HepG2 (cell line): ENCODE results near the gene TSPAN13. TPM values are rescaled to one million over a fixed set of nuclear protein-coding genes. Genes with fewer than 3 reads are reported as not detected.

Source experiments
- ATAC-seq: fragments of 200-7000 bp; cut with Tn5 transposase; 3 replicates; pipeline ENCODE4 v1.9.1; 2020; ENCODE audit warnings: mild to moderate bottlenecking, moderate library complexity
- BruUV-seq: library from RNA; stranded (reverse); fragments of 400-500 nt; replicated peaks from 2 replicates; lab custom pipeline; 2021; lab: Mats Ljungman, UMichigan
- CTCF ChIA-PET: fragments of 300-600 bp; formaldehyde crosslinking; extraction: SDS; loops from one replicate; lab custom pipeline; 2021; ENCODE audit warnings: low total read pairs, inconsistent platforms, low intra/inter-chr PET ratio; lab: Yijun Ruan, JAX
- POLR2A ChIA-PET: fragments of 350-600 bp; sonication (Branson Sonifier 250); formaldehyde crosslinking; loops from one replicate; lab custom pipeline; 2020; ENCODE audit warnings: antibody characterized with exemption, inconsistent platforms; lab: Yijun Ruan, JAX
- DNase-seq: peaks from one replicate; pipeline ENCODE4 v3.0.0-alpha.2; 2015; ENCODE audit warnings: low spot score
- FAIRE-seq: peaks from 3 replicates; lab custom pipeline; 2011; peaks lifted over from hg19 to GRCh38; lab: Jason Lieb, UNC
- H2AFZ ChIP-seq: one replicate; pipeline ENCODE4 v1.6.1; 2011; ENCODE audit warnings: low read length, inconsistent platforms
- H3K27ac ChIP-seq: fragments of 300-600 bp; 3 replicates; pipeline ENCODE4 v1.8.0; 2011; ENCODE audit warnings: mixed run types, mild to moderate bottlenecking, mixed read lengths, low read length, inconsistent platforms; ENCODE audit not compliant: insufficient read depth; ENCODE audit errors: extremely low read length
- H3K27me3 ChIP-seq, 2 experiments: fragments of 200-600 bp in 1 of 2; 2 replicates in 1 of 2; 3 replicates in 1 of 2; pipeline versions ENCODE4 v1.6.0 to v1.8.0; 2011; ENCODE audit warnings: low read length in 2 of 2, mild to moderate bottlenecking in 2 of 2, moderate library complexity in 2 of 2, inconsistent platforms in 1 of 2; ENCODE audit not compliant: insufficient read depth in 2 of 2, control insufficient read depth in 1 of 2
- H3K36me3 ChIP-seq, 2 experiments: fragments of 200-600 bp in 1 of 2; replicated peaks in 1 of 2; 2 replicates in 1 of 2; 3 replicates in 1 of 2; pipeline versions ENCODE4 v1.5.1 to v1.8.0; 2011; ENCODE audit warnings: low read length in 2 of 2, inconsistent platforms in 1 of 2; ENCODE audit not compliant: insufficient read depth in 2 of 2, control insufficient read depth in 1 of 2
- H3K4me1 ChIP-seq: 2 replicates; pipeline ENCODE4 v1.5.1; 2012; ENCODE audit warnings: low read length, inconsistent platforms; ENCODE audit not compliant: insufficient read depth
- H3K4me2 ChIP-seq: 2 replicates; pipeline ENCODE4 v1.6.0; 2011; ENCODE audit warnings: low read depth, low read length, inconsistent platforms
- H3K4me3 ChIP-seq, 3 experiments: fragments of 200-600 bp in 1 of 3; sonication (generic), shearing (Covaris generic) in 1 of 3; replicated peaks in 1 of 3; 2 replicates each; pipeline ENCODE4 v1.5.1; 2011 to 2016; ENCODE audit warnings: low read length in 3 of 3, inconsistent platforms in 2 of 3, low read depth in 2 of 3, mild to moderate bottlenecking in 2 of 3, control low read depth in 1 of 3, mixed read lengths in 1 of 3; ENCODE audit not compliant: insufficient read depth in 1 of 3
- H3K79me2 ChIP-seq: one replicate; pipeline ENCODE4 v1.6.1; 2011; ENCODE audit warnings: low read length, inconsistent platforms; ENCODE audit not compliant: insufficient read depth
- H3K9ac ChIP-seq: 2 replicates; pipeline ENCODE4 v1.6.0; 2011; ENCODE audit warnings: mild to moderate bottlenecking, low read depth, low read length, inconsistent platforms; ENCODE audit not compliant: insufficient read depth
- H3K9me3 ChIP-seq: 2 replicates; pipeline ENCODE4 v1.5.1; 2012; ENCODE audit warnings: mild to moderate bottlenecking, low read length
- H4K20me1 ChIP-seq: 2 replicates; pipeline ENCODE4 v1.6.0; 2011; ENCODE audit warnings: inconsistent platforms, mild to moderate bottlenecking, low read length, moderate library complexity; ENCODE audit not compliant: insufficient read depth
- BATF2 ChIP-seq: sonication (generic); formaldehyde crosslinking; IDR thresholded peaks from 2 replicates; pipeline ENCODE4 v1.8.0; 2022; ENCODE audit warnings: mild to moderate bottlenecking, missing genetic modification reagents, moderate library complexity
- ELF3 ChIP-seq: IDR thresholded peaks from 2 replicates; pipeline ENCODE4 v1.6.1; 2016; ENCODE audit warnings: missing genetic modification reagents, missing compliant biosample characterization
- HCFC1 ChIP-seq: fragments of 150-350 bp; IDR thresholded peaks from 2 replicates; pipeline ENCODE4 v1.6.1; 2014; ENCODE audit warnings: low read depth, low read length
- HNF1A ChIP-seq, 2 experiments: sonication (generic) in 1 of 2; formaldehyde crosslinking in 1 of 2; IDR thresholded peaks; 2 replicates each; pipeline versions ENCODE4 v1.4.0 to v1.6.1; 2016 to 2020; ENCODE audit warnings: borderline replicate concordance in 1 of 2, low read depth in 1 of 2, mild to moderate bottlenecking in 1 of 2, missing genetic modification reagents in 1 of 2
- SATB2 ChIP-seq: sonication (generic); formaldehyde crosslinking; IDR thresholded peaks from 2 replicates; pipeline ENCODE4 v1.5.0; 2020; ENCODE audit warnings: missing genetic modification reagents
- ZNF205 ChIP-seq: IDR thresholded peaks from 2 replicates; pipeline ENCODE4 v1.6.1; 2018; ENCODE audit warnings: missing biosample characterization, missing genetic modification reagents
- ZNF331 ChIP-seq: sonication (generic); formaldehyde crosslinking; IDR thresholded peaks from 2 replicates; pipeline ENCODE4 v1.4.0; 2020; ENCODE audit warnings: missing genetic modification reagents
- ZNF605 ChIP-seq: sonication (generic); formaldehyde crosslinking; IDR thresholded peaks from 2 replicates; pipeline ENCODE4 v1.8.0; 2022; ENCODE audit warnings: mild to moderate bottlenecking, missing genetic modification reagents
- ZNF646 ChIP-seq: sonication (generic); formaldehyde crosslinking; IDR thresholded peaks from 2 replicates; pipeline ENCODE4 v1.9.0; 2021; ENCODE audit warnings: mild to moderate bottlenecking, missing genetic modification reagents
- in situ Hi-C: cut with HindIII; loops from 2 replicates; pipeline ENCODE4 v1.10.0; 2017; ENCODE audit warnings: low pct_unique_long_range_greater_than_20kb; ENCODE audit not compliant: extremely low pct_ligation_motif_present
- intact Hi-C: fragments of 100-400 bp; cut with micrococcal nuclease; formaldehyde crosslinking; loops from one replicate; pipeline ENCODE4 v1.10.0; 2022; ENCODE audit not compliant: unreplicated experiment
- polyA plus RNA-seq, 8 experiments: library from polyadenylated mRNA; depleted of rRNA in 3 of 8; stranded (reverse) in 7 of 8; unstranded in 1 of 8; fragments of >200 nt; fragmentation: Illumina TruSeq in 4 of 8; extraction: Trizol in 4 of 8; gene quantifications; 2 replicates each; pipeline versions ENCODE4 v1.2.1 to v1.2.3, GENCODE V29; 2011 to 2016; ENCODE audit warnings: low read depth in 4 of 8, missing spikeins in 1 of 8, mixed read lengths in 1 of 8; ENCODE audit not compliant: insufficient read depth in 1 of 8
- total RNA-seq, 5 experiments: library from RNA; depleted of rRNA; stranded (reverse); fragments of >200 nt; fragmentation: Illumina TruSeq; extraction: Trizol; gene quantifications; 2 replicates each; pipeline ENCODE4 v1.2.3, GENCODE V29; 2016; ENCODE audit warnings: low read depth in 1 of 5

TSPAN13 gene
- total and polyA plus RNA-seq, 2 of the 13 experiments (the other 11 are each of a cell fraction or from before 2014, with no cell fraction given): 5.8 to 6.2 TPM

- H3K27ac ChIP-seq: no peak overlapping the region
- no peaks in the 10 kb centered on the region for H3K9me3 ChIP-seq
- ChIA-PET POLR2A (no interaction called here), CTCF (no interaction called here)
- BruUV-seq: no TSS peak
- ATAC-seq: no peak
- intact Hi-C loops: no loop called here
- no peak for FAIRE-seq
- peak overlapping the region; percentile 89; the same call in 1 of the 2 replicates for H3K4me2 ChIP-seq
- in situ Hi-C loops: no loop called here
- H3K4me3 ChIP-seq: no peak overlapping the region
- no peaks in the 10 kb centered on the region for H3K36me3 ChIP-seq
- no peak for DNase-seq
- no peak overlapping the region for H3K9ac ChIP-seq
- H3K4me1 ChIP-seq: peaks cover 15% of the 10 kb centered on the region; the same call in 1 of the 2 replicates
- H3K27me3 ChIP-seq: peaks cover 0 to 13% of the 10 kb centered on the region in 2 experiments; a peak in 3 of 5 replicates
- no peak for TF ChIP-seq ZNF605 (CRISPR knock-in tag)
- no peak for TF ChIP-seq BATF2
- no peak for TF ChIP-seq HCFC1
- no peak for TF ChIP-seq ZNF646 (CRISPR knock-in tag)
- TF ChIP-seq ELF3 (CRISPR knock-in tag): no peak
- no peak for TF ChIP-seq HNF1A (IDR thresholded peaks at IDR 0.05; ENCODE audit: low read depth)
- no peak for TF ChIP-seq HNF1A (CRISPR knock-in tag; IDR thresholded peaks at IDR 0.05; ENCODE audit: borderline replicate concordance)
- TF ChIP-seq SATB2: no peak
- TF ChIP-seq ZNF331 (CRISPR knock-in tag): no peak
- no peak for TF ChIP-seq ZNF205
- no peak overlapping the region for H2AFZ ChIP-seq
- H3K79me2 ChIP-seq: no peaks in the 10 kb centered on the region
- H4K20me1 ChIP-seq: no peaks in the 10 kb centered on the region
These were observed 1.8 kb downstream of the TSPAN13 start for GRCh38 chr7:16755397-16755796.
